SKM-1 treated with dmso at 0.1 percent for 144 hours (cell line): ENCODE measurements around the gene ZNF343.
"Not testable (repeated sequence)": the region's sequence is repeated elsewhere in the genome, so short reads cannot be mapped to it uniquely, and the experiment has no call there.

ENCODE experiments used
- DNase-seq: peaks from one replicate; lab custom pipeline; 2025; ENCODE audit not compliant: unreplicated experiment; lab: John Stamatoyannopoulos, UW

The ZNF343 gene

GRCh38 chr20:2508631-2509467 is at the start of gene ZNF343:
Gene ZNF343, minus strand, starts transcription at chr20:2508915. Its CDS starts 15,020 bp downstream, at chr20:2493895.
- peak; percentile 38 for DNase-seq

GRCh38 chr20:2557873-2558580 is 49.3 kb upstream of the ZNF343 start:
- no peak for DNase-seq

DNA sequence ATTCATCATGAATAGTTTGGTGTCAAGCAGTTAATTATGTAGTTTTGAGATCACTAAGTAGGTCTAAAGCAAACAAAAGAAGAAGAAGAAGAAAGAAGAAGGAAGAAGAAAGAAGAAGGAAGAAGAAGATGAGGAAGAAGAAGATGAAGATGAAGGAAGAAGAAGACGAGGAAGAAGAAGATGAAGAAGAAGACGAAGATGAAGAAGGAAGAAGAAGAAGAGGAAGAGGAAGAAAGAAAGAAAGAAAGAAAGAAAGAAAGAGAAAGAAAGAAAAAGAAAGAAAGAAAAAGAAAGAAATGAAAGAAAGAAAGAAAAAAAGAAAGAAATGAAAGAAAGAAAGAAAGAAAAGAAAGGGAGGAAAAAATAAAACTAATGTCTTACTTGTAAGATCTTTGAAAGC is 36.9 kb upstream of the ZNF343 start:
- no peak for DNase-seq

- DNase-seq = no peak
Measured at GRCh38 chr20:2544211-2544610, 35.5 kb upstream of the ZNF343 start.

- DNase-seq = no peak
Measured at GRCh38 chr20:2542361-2542760, 33.6 kb upstream of the ZNF343 start.

- no peak for DNase-seq
Measured at GRCh38 chr20:2541940-2542339, 33.2 kb upstream of the ZNF343 start.

DNA sequence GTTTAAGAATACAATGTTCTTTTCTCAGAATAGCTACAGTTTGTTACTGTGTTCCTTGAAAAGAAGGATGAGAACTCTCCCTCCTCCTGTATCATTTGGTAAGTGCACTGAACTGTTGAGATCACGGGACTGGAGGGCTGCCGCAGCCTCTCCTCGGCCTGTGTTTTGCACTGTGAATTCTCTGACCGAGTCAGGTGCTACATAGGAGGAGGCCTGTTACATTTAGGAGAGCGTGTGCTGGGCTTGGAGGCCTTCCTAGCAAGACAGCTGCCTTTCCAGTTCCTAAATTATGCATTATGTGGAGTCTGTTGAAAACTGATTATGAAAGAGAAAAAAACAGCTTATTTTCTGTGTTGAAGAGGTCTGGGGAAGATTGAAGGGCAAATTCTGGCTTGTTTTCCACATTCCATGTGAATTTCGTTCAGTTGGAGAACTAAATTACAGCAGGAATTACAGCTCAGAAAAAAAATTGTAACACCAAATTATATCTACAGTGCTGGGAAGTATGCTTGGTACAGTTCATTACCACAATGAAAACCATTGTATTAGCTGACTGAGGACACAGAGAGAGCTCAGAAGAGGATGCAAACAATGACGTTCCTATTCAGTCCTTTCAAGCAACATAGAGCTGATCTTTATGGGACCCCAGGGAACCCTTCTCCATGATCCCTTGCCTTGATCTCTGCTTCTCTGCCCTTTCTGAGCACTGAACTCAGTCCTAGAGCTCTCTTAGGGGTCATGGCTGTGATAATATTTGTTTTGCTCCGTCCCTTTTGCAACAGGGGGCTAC is 30.4 kb upstream of the ZNF343 start:
- no peak for DNase-seq

DNA sequence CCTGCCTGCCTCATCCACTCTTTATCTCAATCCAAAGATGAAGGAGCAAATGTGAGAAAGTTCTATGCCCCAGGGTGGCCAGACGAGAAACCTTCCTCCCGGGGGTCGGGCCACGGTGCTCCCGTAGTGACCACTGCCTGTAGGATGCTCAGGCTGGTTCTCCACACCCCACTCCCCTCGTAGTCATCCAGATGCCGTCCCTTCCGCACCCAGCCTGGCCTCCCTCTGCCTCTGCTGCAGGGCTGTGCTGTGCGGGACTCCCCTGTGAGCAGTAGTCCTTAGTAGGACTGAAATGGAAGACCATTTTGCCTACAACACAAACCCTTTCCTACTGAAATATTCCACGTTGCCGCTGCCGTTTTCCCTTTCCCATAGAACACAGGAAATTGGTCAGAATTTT is 29.6 kb upstream of the ZNF343 start:
- DNase-seq = no peak

GRCh38 chr20:2537101-2537500 is 28.4 kb upstream of the ZNF343 start:
- DNase-seq = no peak

- DNase-seq = no peak
Measured at GRCh38 chr20:2536560-2536986, 27.9 kb upstream of the ZNF343 start, which contains the start of gene TMC2. Gene TMC2, plus strand, starts transcription at chr20:2536573. Its CDS starts 49 bp downstream, at chr20:2536622.

DNA sequence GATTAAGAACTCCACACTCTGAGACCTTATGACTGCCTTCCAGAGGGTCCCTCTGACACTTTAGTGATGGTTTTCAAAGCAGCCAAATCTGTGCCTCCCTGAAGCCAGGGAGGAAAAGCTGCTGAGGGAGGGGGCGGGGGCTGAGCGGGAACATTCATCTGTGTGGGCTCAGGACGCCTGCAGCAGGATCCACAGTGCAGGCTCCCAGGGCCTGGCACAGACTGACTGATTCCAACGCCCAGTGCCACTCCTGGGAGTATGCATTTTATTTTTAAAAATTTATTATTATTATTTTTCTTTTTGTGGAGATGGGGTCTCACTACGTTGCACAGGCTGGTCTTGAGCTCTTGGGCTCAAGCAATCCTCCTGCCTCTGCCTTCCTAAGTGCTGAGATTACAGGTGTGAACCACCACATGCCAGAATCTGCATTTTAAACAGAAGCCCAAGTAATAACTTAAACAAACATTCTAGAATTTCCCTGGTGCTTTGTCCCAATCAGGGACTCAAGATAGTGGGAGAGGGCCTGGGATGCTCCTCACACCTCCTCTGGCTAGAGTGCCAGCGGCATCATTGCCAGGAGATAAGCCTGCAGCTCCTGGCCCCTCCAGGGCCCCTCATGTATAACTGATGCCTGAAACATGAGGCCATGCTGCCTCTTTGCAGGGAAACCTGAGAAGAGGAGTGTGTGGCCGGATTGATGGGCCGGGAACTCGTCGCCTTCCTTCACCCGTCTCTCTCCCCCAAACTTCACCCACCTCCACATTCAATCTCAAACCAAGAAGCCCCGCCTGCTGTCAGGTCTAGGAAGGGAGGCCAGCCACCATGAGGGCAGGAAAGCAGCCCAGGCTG is 27.2 kb upstream of the ZNF343 start:
- no peak for DNase-seq

GRCh38 chr20:2533118-2533517 is 24.4 kb upstream of the ZNF343 start:
- DNase-seq = no peak

DNA sequence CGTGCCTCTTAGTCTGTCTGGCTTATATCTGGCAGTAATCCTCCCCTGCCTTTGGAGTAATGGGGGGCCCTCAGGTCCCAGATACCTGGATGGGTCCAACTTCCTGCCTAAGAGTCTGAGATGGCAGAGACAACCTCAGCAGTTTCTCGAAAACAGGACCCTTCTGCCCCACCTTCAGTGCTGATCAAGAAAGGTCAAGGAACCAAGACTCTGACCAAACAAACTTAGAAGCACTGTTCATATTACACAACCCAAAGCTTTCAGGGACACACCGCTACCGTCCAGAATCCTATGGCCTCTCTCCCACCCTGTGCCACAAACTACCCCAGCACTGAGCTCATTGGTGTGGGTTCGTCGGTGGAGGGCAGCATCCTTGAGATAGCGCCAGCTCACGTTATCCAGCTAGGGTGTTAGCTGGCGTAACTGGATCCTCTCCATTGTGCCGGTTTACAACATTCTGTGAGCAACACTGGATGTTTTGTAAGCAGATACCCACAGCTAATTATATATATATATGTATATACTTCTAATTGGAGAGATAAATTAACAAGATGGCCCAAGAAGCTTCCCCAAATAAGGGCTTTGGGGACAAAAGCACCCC is 20.1 kb upstream of the ZNF343 start:
- DNase-seq = no peak

- no peak for DNase-seq
Measured at GRCh38 chr20:2527762-2528161, 19.0 kb upstream of the ZNF343 start.

DNA sequence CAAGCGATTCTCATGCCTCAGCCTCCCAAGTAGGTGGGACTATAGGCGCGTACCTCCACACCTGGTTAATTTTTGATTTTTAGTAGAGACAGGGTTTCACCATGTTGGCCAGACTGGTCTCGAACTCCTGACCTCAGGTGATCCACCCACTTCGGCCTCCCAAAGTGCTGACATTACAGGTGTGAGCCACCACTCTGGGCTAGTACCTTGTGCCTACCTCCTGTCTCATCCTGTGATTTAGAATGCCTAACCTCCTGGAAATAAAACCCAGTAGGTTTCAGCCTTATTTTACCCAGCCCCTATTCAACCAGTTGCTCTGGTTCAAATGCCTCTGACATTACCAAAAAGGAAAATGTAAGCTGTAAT is 17.5 kb upstream of the ZNF343 start:
- not testable (repeated sequence) for DNase-seq

- peak; percentile 49 for DNase-seq
Measured at GRCh38 chr20:2524709-2525506, 16.2 kb upstream of the ZNF343 start.

- peak; percentile 53 for DNase-seq
Measured at GRCh38 chr20:2523919-2524708, 15.4 kb upstream of the ZNF343 start.

GRCh38 chr20:2522826-2523429 is 14.2 kb upstream of the ZNF343 start:
- not testable (repeated sequence) for DNase-seq
